Measurements from ENCODE around the gene KCNQ1.

The KCNQ1 gene

GRCh38 chr11:2805388-2806056 lies 360.7 kb downstream of the KCNQ1 start:
- DNase-seq (ENCODE audit: low read depth, low spot score) = no peak

GRCh38 chr11:2806351-2807024 lies 361.7 kb downstream of the KCNQ1 start:
- no peak for DNase-seq (ENCODE audit: low read depth, low spot score)

- no peak for DNase-seq (ENCODE audit: low read depth, low spot score)
Observed at GRCh38 chr11:2807025-2807681, 362.3 kb downstream of the KCNQ1 start.

- DNase-seq (ENCODE audit: low read depth, low spot score) = no peak
Observed at GRCh38 chr11:2807801-2808241, 363.0 kb downstream of the KCNQ1 start.

- no peak for DNase-seq (ENCODE audit: low read depth, low spot score)
Observed at GRCh38 chr11:2808850-2809846, 364.3 kb downstream of the KCNQ1 start.

- no peak for DNase-seq (ENCODE audit: low read depth, low spot score)
Observed at GRCh38 chr11:2809854-2810253, 365.0 kb downstream of the KCNQ1 start.

GRCh38 chr11:2810411-2811205 lies 365.8 kb downstream of the KCNQ1 start:
- DNase-seq (ENCODE audit: low read depth, low spot score) = no peak

GRCh38 chr11:2811206-2812091 lies 366.6 kb downstream of the KCNQ1 start:
- DNase-seq (ENCODE audit: low read depth, low spot score) = no peak

- DNase-seq (ENCODE audit: low read depth, low spot score) = no peak
Observed at GRCh38 chr11:2812371-2812991, 367.7 kb downstream of the KCNQ1 start.

GRCh38 chr11:2813141-2813908 lies 368.5 kb downstream of the KCNQ1 start:
- no peak for DNase-seq (ENCODE audit: low read depth, low spot score)

GRCh38 chr11:2813968-2814367 lies 369.2 kb downstream of the KCNQ1 start:
- no peak for DNase-seq (ENCODE audit: low read depth, low spot score)

GRCh38 chr11:2814751-2815150 lies 369.9 kb downstream of the KCNQ1 start:
- no peak for DNase-seq (ENCODE audit: low read depth, low spot score)

GRCh38 chr11:2815762-2816496 lies 371.1 kb downstream of the KCNQ1 start:
- DNase-seq (ENCODE audit: low read depth, low spot score) = no peak

GRCh38 chr11:2816523-2816922 lies 371.7 kb downstream of the KCNQ1 start:
- DNase-seq (ENCODE audit: low read depth, low spot score) = no peak

- no peak for DNase-seq (ENCODE audit: low read depth, low spot score)
Observed at GRCh38 chr11:2816941-2817421, 372.2 kb downstream of the KCNQ1 start.

- no peak for DNase-seq (ENCODE audit: low read depth, low spot score)
Observed at GRCh38 chr11:2817431-2817830, 372.6 kb downstream of the KCNQ1 start.

- DNase-seq (ENCODE audit: low read depth, low spot score) = no peak
Observed at GRCh38 chr11:2818021-2818420, 373.2 kb downstream of the KCNQ1 start.

GRCh38 chr11:2818503-2818902 lies 373.7 kb downstream of the KCNQ1 start:
- no peak for DNase-seq (ENCODE audit: low read depth, low spot score)

Measured in iPS DF 19.7 (cell line).